ENCODE data around the gene ZNF117. TPM values are rescaled to one million over a fixed set of nuclear protein-coding genes. Genes with fewer than 3 reads are reported as not detected.

Gene ZNF117
- total and polyA plus RNA-seq, 2 donors (not counting 1 experiment from before 2014, with no cell fraction given), result 5.2 to 9.2 TPM

GRCh38 chr7:64990216-64990615 is 620 bp downstream of the ZNF117 start:
- Histone ChIP-seq H3K9ac (ENCODE audit: low read length) (no peak overlapping the region), H3K27me3 (replicated peaks in 1 of 4; ENCODE audit: control extremely low read depth in 1 of 4, control insufficient read depth in 3 of 4, insufficient read depth in 4 of 4, low read length in 3 of 4) (no peaks in the 10 kb centered on the region), H3K4me1 (ENCODE audit: control insufficient read depth in 2 of 2, insufficient read depth in 2 of 2, low read length in 2 of 2) (no peaks in the 10 kb centered on the region), H2AFZ (ENCODE audit: insufficient read depth, low read depth, low read length, poor library complexity, severe bottlenecking) (no peak overlapping the region), H3K27ac (ENCODE audit: low read length in 2 of 2) (no peak overlapping the region), H4K20me1 (ENCODE audit: control insufficient read depth, insufficient read depth, low read length, poor library complexity, severe bottlenecking) (no peaks in the 10 kb centered on the region), H3K4me3 (ENCODE audit: control extremely low read depth in 1 of 5, extremely low read depth in 1 of 5, insufficient read depth in 1 of 5, low read depth in 2 of 5, low read length in 4 of 5) (no peak overlapping the region), H3K36me3 (replicated peaks in 1 of 2; ENCODE audit: control extremely low read depth in 1 of 2, control insufficient read depth in 1 of 2, extremely low read depth in 1 of 2, insufficient read depth in 2 of 2, low read length in 1 of 2) (no peaks in the 10 kb centered on the region), H3K4me2 (replicated peaks; ENCODE audit: low read depth, low read length, poor library complexity, severe bottlenecking) (no peak overlapping the region), H3K79me2 (ENCODE audit: control insufficient read depth, insufficient read depth, low read length) (no peaks in the 10 kb centered on the region), H3K9me3 (ENCODE audit: control extremely low read depth in 1 of 3, control insufficient read depth in 2 of 3, insufficient read depth in 1 of 3, low read length in 2 of 3) (peaks cover 8 to 80% (median 61%) of the 10 kb centered on the region in 3 donors)
- TF ChIP-seq EZH2 (IDR thresholded peaks at IDR 0.05; ENCODE audit: borderline replicate concordance, insufficient read depth, low read depth, low read length, poor library complexity, severe bottlenecking), result no peak
- no peak for TF ChIP-seq CTCF (IDR thresholded peaks at IDR 0.05)
- ChIA-PET POLR2A (no interaction called here), CTCF (no interaction called here)
- no peak overlapping the region for H3K4me3 Mint-ChIP-seq
- ATAC-seq (ENCODE audit: low read depth) (no peak), DNase-seq (no peak)
- H3K4me1 Mint-ChIP-seq, result peaks cover 3% of the 10 kb centered on the region
- no peak overlapping the region for H3K27ac Mint-ChIP-seq
- WGBS (ENCODE audit: insufficient coverage), result 100% methylated on average over 6 of the region's 7 CpGs
- H3K27me3 Mint-ChIP-seq, result no peaks in the 10 kb centered on the region
- peaks cover 34% of the 10 kb centered on the region for H3K9me3 Mint-ChIP-seq (ENCODE audit: insufficient read depth)
- intact Hi-C loops (cut with micrococcal nuclease), result no loop called here

GRCh38 chr7:64978497-64979203 is 12.2 kb downstream of the ZNF117 start:
- H3K4me3 ChIP-seq (ENCODE audit: control extremely low read depth in 1 of 5, extremely low read depth in 1 of 5, insufficient read depth in 1 of 5, low read depth in 2 of 5, low read length in 4 of 5), result peak overlapping the region in 1 of 5 experiments; percentile 4
- Mint-ChIP-seq H3K27me3 (no peaks in the 10 kb centered on the region), H3K9me3 (ENCODE audit: insufficient read depth) (peaks cover 32% of the 10 kb centered on the region), H3K4me3 (no peak overlapping the region), H3K27ac (no peak overlapping the region), H3K4me1 (peaks cover 3% of the 10 kb centered on the region)
- H3K4me2 ChIP-seq (replicated peaks; ENCODE audit: low read depth, low read length, poor library complexity, severe bottlenecking), result no peak overlapping the region
- no peaks in the 10 kb centered on the region for H4K20me1 ChIP-seq (ENCODE audit: control insufficient read depth, insufficient read depth, low read length, poor library complexity, severe bottlenecking)
- WGBS (ENCODE audit: insufficient coverage), result no CpG with 5 or more reads among the region's 5 CpGs
- no peak overlapping the region for H3K27ac ChIP-seq (ENCODE audit: low read length in 2 of 2)
- no peak for ATAC-seq (ENCODE audit: low read depth)
- no peak overlapping the region for H2AFZ ChIP-seq (ENCODE audit: insufficient read depth, low read depth, low read length, poor library complexity, severe bottlenecking)
- H3K36me3 ChIP-seq (replicated peaks in 1 of 2; ENCODE audit: control extremely low read depth in 1 of 2, control insufficient read depth in 1 of 2, extremely low read depth in 1 of 2, insufficient read depth in 2 of 2, low read length in 1 of 2), result peaks cover 12 to 27% of the 10 kb centered on the region in 2 experiments
- no peaks in the 10 kb centered on the region for H3K4me1 ChIP-seq (ENCODE audit: control insufficient read depth in 2 of 2, insufficient read depth in 2 of 2, low read length in 2 of 2)
- ChIA-PET POLR2A (no interaction called here), CTCF (no interaction called here)
- no peak for TF ChIP-seq EZH2 (IDR thresholded peaks at IDR 0.05; ENCODE audit: borderline replicate concordance, insufficient read depth, low read depth, low read length, poor library complexity, severe bottlenecking)
- TF ChIP-seq CTCF (IDR thresholded peaks at IDR 0.05), result no peak
- H3K27me3 ChIP-seq (replicated peaks in 1 of 4; ENCODE audit: control extremely low read depth in 1 of 4, control insufficient read depth in 3 of 4, insufficient read depth in 4 of 4, low read length in 3 of 4), result no peaks in the 10 kb centered on the region
- DNase-seq, result no peak
- intact Hi-C loops (cut with micrococcal nuclease), result no loop called here
- no peaks in the 10 kb centered on the region for H3K79me2 ChIP-seq (ENCODE audit: control insufficient read depth, insufficient read depth, low read length)
- peak overlapping the region; percentile 2 for H3K9ac ChIP-seq (ENCODE audit: low read length)
- peaks cover 5 to 81% (median 34%) of the 10 kb centered on the region in 3 donors for H3K9me3 ChIP-seq (ENCODE audit: control extremely low read depth in 1 of 3, control insufficient read depth in 2 of 3, insufficient read depth in 1 of 3, low read length in 2 of 3)
